OCI-LY7 (cell line): ENCODE data around the gene SFSWAP. TPM values are rescaled to one million over a fixed set of nuclear protein-coding genes. Genes with fewer than 3 reads are reported as not detected.

Experiments
- BruUV-seq: library from RNA; stranded (reverse); fragments of 400-500 nt; replicated peaks from 2 replicates; lab custom pipeline; 2021; lab: Mats Ljungman, UMichigan
- CTCF ChIA-PET: fragments of 300-600 bp; sonication (Branson Sonifier 250); formaldehyde crosslinking; loops from one replicate; lab custom pipeline; 2022; ENCODE audit warnings: antibody characterized with exemption; ENCODE audit not compliant: unreplicated experiment; lab: Charles Lee
- POLR2A ChIA-PET: fragments of 300-600 bp; sonication (Branson Sonifier 250); formaldehyde crosslinking; loops from one replicate; lab custom pipeline; 2022; ENCODE audit warnings: antibody characterized with exemption; lab: Charles Lee
- DNase-seq: peaks from one replicate; pipeline ENCODE4 v3.0.0-alpha.2; 2015; ENCODE audit warnings: low spot score
- H2AFZ ChIP-seq: fragments of 200-600 bp; sonication (generic), shearing (Covaris generic); 2 replicates; pipeline ENCODE4 v1.6.1; 2014; ENCODE audit warnings: mild to moderate bottlenecking, antibody characterized with exemption, low read length, moderate library complexity
- H3K27ac ChIP-seq: fragments of 200-600 bp; sonication (generic); 2 replicates; pipeline ENCODE4 v1.5.1; 2014; ENCODE audit warnings: mixed run types, low read depth, mild to moderate bottlenecking, moderate library complexity, low read length, inconsistent platforms; ENCODE audit not compliant: poor library complexity, severe bottlenecking
- H3K36me3 ChIP-seq: fragments of 200-600 bp; sonication (generic); 2 replicates; pipeline ENCODE4 v1.6.1; 2014; ENCODE audit warnings: mild to moderate bottlenecking, antibody characterized with exemption, low read length, moderate library complexity, mixed read lengths; ENCODE audit not compliant: insufficient read depth
- H3K4me1 ChIP-seq: fragments of 200-600 bp; sonication (generic); 2 replicates; pipeline ENCODE4 v1.5.1; 2014; ENCODE audit warnings: mild to moderate bottlenecking, low read length; ENCODE audit not compliant: insufficient read depth, poor library complexity, severe bottlenecking
- H3K4me2 ChIP-seq: fragments of 200-600 bp; sonication (generic); 2 replicates; pipeline ENCODE4 v1.6.1; 2014; ENCODE audit warnings: mild to moderate bottlenecking, low read length
- H3K4me3 ChIP-seq: fragments of 200-600 bp; sonication (generic); 2 replicates; pipeline ENCODE4 v1.5.1; 2014; ENCODE audit warnings: mild to moderate bottlenecking, low read depth, low read length; ENCODE audit not compliant: poor library complexity, severe bottlenecking
- H3K79me2 ChIP-seq: fragments of 200-600 bp; sonication (generic); 2 replicates; pipeline ENCODE4 v1.6.1; 2016; ENCODE audit warnings: low read depth, mild to moderate bottlenecking, low read length, moderate library complexity, mixed read lengths; ENCODE audit not compliant: insufficient read depth
- H3K9me2 ChIP-seq: fragments of 200-600 bp; sonication (generic); 2 replicates; pipeline ENCODE4 v1.6.1; 2016; ENCODE audit warnings: mild to moderate bottlenecking, low read length, mixed read lengths; ENCODE audit not compliant: insufficient read depth
- H3K9me3 ChIP-seq: fragments of 200-600 bp; sonication (generic); 2 replicates; pipeline ENCODE4 v1.6.1; 2014; ENCODE audit warnings: mild to moderate bottlenecking, mixed run types, low read length, mixed read lengths
- H4K20me1 ChIP-seq: fragments of 200-600 bp; sonication (generic); 2 replicates; pipeline ENCODE4 v1.6.1; 2014; ENCODE audit warnings: mild to moderate bottlenecking, antibody characterized with exemption, low read length, moderate library complexity, mixed read lengths; ENCODE audit not compliant: insufficient read depth
- CTCF ChIP-seq: fragments of 200-600 bp; sonication (generic); conservative IDR thresholded peaks from 2 replicates; pipeline ENCODE4 v1.5.1; 2014; ENCODE audit warnings: mild to moderate bottlenecking, antibody characterized with exemption, low read length, moderate library complexity, mixed read lengths
- EZH2phosphoT487 ChIP-seq: fragments of 200-600 bp; sonication (generic); IDR thresholded peaks from 2 replicates; pipeline ENCODE4 v1.6.1; 2018; ENCODE audit warnings: low read depth, borderline replicate concordance, mild to moderate bottlenecking, mixed run types, antibody characterized with exemption, low read length, moderate library complexity, mixed read lengths
- intact Hi-C: fragments of 100-400 bp; cut with micrococcal nuclease; formaldehyde crosslinking; loops from one replicate; pipeline ENCODE4 v1.10.0; 2022; ENCODE audit not compliant: unreplicated experiment
- total RNA-seq, 2 experiments: library from RNA; depleted of rRNA in 1 of 2; stranded (reverse); fragments of >200 nt in 1 of 2; shearing (Covaris generic) in 1 of 2; gene quantifications; 2 replicates each; pipeline ENCODE4 v1.2.3, GENCODE V29; 2014 to 2022

The SFSWAP gene
- total RNA-seq, 2 experiments from 2014 or later: 54.0 to 87.1 TPM

GRCh38 chr12:131830914-131831571 is 120.2 kb downstream of the SFSWAP start:
- ChIA-PET CTCF (no interaction called here), POLR2A (interaction anchor here (0.7 kb wide), 1 partner anchor 49 kb away, joined by 4 read pairs; no protein-coding TSS in a partner anchor)
- TF ChIP-seq CTCF (no peak), EZH2phosphoT487 (no peak)
- Histone ChIP-seq H3K9me3 (no peaks in the 10 kb centered on the region), H3K27ac (no peak overlapping the region), H3K79me2 (no peaks in the 10 kb centered on the region), H3K4me2 (no peak overlapping the region), H4K20me1 (no peaks in the 10 kb centered on the region), H2AFZ (no peak overlapping the region), H3K4me1 (no peaks in the 10 kb centered on the region), H3K9me2 (no peaks in the 10 kb centered on the region), H3K36me3 (no peaks in the 10 kb centered on the region), H3K4me3 (no peak overlapping the region)
- BruUV-seq: no TSS peak
- intact Hi-C loops: loop anchor here (5.0 kb wide), 1 partner anchor 224 kb away; no protein-coding TSS in a partner anchor
- DNase-seq: no peak

DNA sequence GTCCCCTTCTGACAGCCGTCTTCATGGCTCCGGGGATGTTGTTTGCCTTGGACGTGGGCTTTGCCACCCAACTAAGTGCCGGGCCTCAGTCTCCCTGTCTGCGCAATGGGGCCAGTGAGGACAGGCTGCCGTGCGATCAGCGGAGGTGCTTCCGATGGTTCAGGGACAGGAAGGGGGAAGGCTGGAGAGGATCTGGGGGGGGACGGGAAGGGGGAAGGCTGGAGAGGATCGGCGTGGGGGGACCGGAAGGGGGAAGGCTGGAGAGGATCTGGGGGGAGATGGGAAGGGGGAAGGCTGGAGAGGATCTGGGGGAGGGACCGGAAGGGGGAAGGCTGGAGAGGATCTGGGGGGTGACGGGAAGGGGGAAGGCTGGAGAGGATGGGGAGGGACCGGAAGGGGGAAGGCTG is 120.7 kb downstream of the SFSWAP start:
- POLR2A ChIA-PET: no interaction called here

More for the DNA sequence above, 120.7 kb downstream of the SFSWAP start:
- Histone ChIP-seq H3K4me2 (no peak overlapping the region), H3K27ac (no peak overlapping the region), H3K9me3 (no peaks in the 10 kb centered on the region), H3K36me3 (no peaks in the 10 kb centered on the region), H2AFZ (no peak overlapping the region), H3K79me2 (no peaks in the 10 kb centered on the region), H3K9me2 (no peaks in the 10 kb centered on the region), H3K4me1 (no peaks in the 10 kb centered on the region), H4K20me1 (no peaks in the 10 kb centered on the region), H3K4me3 (no peak overlapping the region)
- no peak for DNase-seq
- BruUV-seq: no TSS peak
- CTCF ChIA-PET: no interaction called here
- intact Hi-C loops: loop anchor here (5.0 kb wide), 1 partner anchor 224 kb away; no protein-coding TSS in a partner anchor
- TF ChIP-seq CTCF: no peak
